Panc1 (cell line): ENCODE data around the gene COX7A1.

ENCODE experiments used
- CTCF ChIP-seq: fragments of 450-650 bp; IDR thresholded peaks from 2 replicates; pipeline ENCODE4 v1.5.1; 2017; ENCODE audit warnings: mild to moderate bottlenecking
- POLR2AphosphoS5 ChIP-seq: IDR thresholded peaks from 2 replicates; pipeline ENCODE4 v1.6.1; 2012; ENCODE audit warnings: mild to moderate bottlenecking, low read depth, low read length, moderate library complexity

GRCh38 chr19:36150586-36150985, 1.7 kb downstream of the COX7A1 start:
- no peak for TF ChIP-seq CTCF
- TF ChIP-seq POLR2AphosphoS5: no peak; the same call in 1 of the 2 replicates
